WERI-Rb-1 (cell line): Measurements from ENCODE around the gene SVOP.

Experiments used
- DNase-seq: peaks from one replicate; pipeline ENCODE4 v3.0.0-alpha.2; 2020
- H3K27ac ChIP-seq: fragments of 250-450 bp; sonication (Bioruptor Pico); 2 replicates; pipeline ENCODE4 v1.5.1; 2020; ENCODE audit warnings: mild to moderate bottlenecking, moderate library complexity
- H3K27me3 ChIP-seq: fragments of 250-450 bp; sonication (Bioruptor Pico); 2 replicates; pipeline ENCODE4 v1.5.1; 2021; ENCODE audit warnings: mild to moderate bottlenecking, low read depth, moderate library complexity; ENCODE audit not compliant: insufficient read depth, severe bottlenecking
- H3K36me3 ChIP-seq: fragments of 250-450 bp; sonication (Bioruptor Pico); 2 replicates; pipeline ENCODE4 v1.5.1; 2020; ENCODE audit warnings: mild to moderate bottlenecking, moderate library complexity
- H3K4me3 ChIP-seq: 2 replicates; pipeline ENCODE4 v1.5.1; 2011; ENCODE audit warnings: low read depth, mild to moderate bottlenecking, control low read depth, low read length
- H3K9me3 ChIP-seq: fragments of 250-450 bp; sonication (Bioruptor Pico); 2 replicates; pipeline ENCODE4 v1.5.1; 2021; ENCODE audit warnings: mild to moderate bottlenecking, moderate library complexity; ENCODE audit not compliant: severe bottlenecking
- TF ChIP-seq, protein P1 (sequence below): IDR thresholded peaks from 2 replicates; pipeline ENCODE4 v1.5.1; 2011; ENCODE audit warnings: low read depth, mild to moderate bottlenecking, control low read depth, inconsistent platforms, low read length

SVOP gene

DNA sequence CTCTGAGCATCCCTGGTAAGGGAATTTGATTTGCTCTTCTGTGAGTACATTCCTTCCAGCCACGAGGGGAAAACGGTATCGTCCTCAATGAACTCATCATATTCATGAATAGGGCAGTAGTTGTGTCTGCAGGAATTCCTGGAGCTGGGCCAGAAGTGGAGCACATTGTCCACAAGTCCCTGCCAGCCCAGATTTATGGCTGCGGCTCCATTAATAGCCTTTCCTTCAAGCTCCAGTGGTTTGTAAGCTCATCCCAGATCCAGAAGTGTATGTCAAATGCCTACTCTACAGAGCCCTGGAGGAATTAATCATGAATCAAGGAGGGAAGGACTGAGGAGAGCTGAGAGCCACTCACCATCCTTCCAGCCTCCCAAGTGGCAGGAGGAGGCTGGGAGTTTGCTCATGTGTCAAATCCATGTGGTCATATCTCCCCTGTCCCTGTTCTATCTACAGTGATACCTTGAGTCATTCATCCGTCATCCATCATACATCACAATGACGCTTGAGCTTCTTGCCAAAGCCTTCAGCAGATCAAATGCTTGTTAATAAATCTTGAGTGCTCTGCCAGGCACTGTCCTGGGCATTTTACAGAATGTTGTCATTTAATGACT lies 65.5 kb downstream of the SVOP start:
- TF ChIP-seq, protein P1, sequence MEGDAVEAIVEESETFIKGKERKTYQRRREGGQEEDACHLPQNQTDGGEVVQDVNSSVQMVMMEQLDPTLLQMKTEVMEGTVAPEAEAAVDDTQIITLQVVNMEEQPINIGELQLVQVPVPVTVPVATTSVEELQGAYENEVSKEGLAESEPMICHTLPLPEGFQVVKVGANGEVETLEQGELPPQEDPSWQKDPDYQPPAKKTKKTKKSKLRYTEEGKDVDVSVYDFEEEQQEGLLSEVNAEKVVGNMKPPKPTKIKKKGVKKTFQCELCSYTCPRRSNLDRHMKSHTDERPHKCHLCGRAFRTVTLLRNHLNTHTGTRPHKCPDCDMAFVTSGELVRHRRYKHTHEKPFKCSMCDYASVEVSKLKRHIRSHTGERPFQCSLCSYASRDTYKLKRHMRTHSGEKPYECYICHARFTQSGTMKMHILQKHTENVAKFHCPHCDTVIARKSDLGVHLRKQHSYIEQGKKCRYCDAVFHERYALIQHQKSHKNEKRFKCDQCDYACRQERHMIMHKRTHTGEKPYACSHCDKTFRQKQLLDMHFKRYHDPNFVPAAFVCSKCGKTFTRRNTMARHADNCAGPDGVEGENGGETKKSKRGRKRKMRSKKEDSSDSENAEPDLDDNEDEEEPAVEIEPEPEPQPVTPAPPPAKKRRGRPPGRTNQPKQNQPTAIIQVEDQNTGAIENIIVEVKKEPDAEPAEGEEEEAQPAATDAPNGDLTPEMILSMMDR = no peak
- Histone ChIP-seq H3K36me3 (peaks cover 6% of the 10 kb centered on the region), H3K27ac (no peak overlapping the region), H3K27me3 (no peaks in the 10 kb centered on the region), H3K9me3 (no peaks in the 10 kb centered on the region), H3K4me3 (no peak overlapping the region)
- peak; percentile 85 for DNase-seq

DNA sequence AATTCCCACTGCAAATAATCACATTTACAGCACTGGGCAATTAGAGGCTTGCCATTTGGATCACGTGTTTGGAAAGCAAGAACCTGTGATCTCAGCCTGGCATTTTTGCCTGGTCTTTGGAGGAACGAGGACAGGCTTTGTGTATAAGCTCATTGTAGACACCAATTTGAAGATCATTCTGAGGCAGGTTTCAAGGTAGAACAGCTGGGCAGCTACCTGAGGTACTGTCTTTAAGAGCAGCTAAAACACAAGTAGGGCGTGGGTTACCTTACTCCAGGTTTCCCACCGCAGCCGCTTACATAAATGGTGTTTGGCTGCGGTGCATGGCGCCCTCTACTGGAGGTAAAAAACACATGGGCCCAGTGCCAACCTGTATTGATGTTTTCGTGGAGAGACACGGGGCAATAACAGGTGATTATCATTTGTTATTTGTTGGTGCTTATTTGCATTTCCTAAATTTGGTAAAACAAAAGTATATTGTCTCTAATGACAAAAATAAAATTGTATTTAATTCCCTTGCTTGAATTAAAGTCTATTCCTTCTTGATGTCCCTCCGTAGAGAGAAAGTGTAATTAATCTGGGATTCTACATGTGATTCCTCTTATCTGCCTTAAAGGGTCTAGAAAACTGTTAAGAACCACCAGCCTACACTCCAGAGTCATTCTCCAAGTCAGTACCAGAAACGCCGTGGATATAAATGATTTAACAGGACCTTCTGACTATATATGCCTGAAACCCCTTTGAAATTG lies 69.7 kb downstream of the SVOP start:
- peak; percentile 76 for DNase-seq
- Histone ChIP-seq H3K4me3 (no peak overlapping the region), H3K27ac (no peak overlapping the region)

DNA sequence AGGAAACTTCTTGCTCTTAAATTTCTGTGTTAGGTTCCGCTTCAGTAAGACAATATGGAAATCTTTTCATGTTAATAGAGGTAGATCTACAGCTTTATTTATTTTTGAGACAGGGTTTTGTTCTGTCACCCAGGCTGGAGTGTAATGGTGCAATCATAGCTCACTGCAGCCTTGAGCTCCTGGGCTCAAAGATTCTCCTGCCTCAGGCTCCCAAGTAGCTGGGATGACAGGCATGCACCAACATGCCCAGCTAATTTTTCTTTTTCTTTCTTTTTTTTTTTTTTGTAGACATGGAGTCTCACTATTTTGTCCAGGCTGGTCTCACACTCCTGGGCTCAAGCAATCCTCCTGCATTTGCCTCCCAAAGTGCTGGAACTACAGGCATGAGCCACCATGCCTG lies 70.9 kb downstream of the SVOP start:
- TF ChIP-seq, protein P1 = no peak
- DNase-seq = no peak
- H3K36me3 ChIP-seq = peaks cover 2% of the 10 kb centered on the region; the same call in 1 of the 2 replicates
- H3K27me3 ChIP-seq = no peaks in the 10 kb centered on the region
- no peak overlapping the region for H3K27ac ChIP-seq
- peaks cover 14% of the 10 kb centered on the region for H3K9me3 ChIP-seq
- H3K4me3 ChIP-seq = no peak overlapping the region

More for the DNA sequence above, 69.7 kb downstream of the SVOP start:
- H3K36me3 ChIP-seq = peaks cover 2% of the 10 kb centered on the region; the same call in 1 of the 2 replicates
- no peaks in the 10 kb centered on the region for H3K27me3 ChIP-seq
- TF ChIP-seq, protein P1 = peak; percentile 79
- peaks cover 10% of the 10 kb centered on the region for H3K9me3 ChIP-seq

DNA sequence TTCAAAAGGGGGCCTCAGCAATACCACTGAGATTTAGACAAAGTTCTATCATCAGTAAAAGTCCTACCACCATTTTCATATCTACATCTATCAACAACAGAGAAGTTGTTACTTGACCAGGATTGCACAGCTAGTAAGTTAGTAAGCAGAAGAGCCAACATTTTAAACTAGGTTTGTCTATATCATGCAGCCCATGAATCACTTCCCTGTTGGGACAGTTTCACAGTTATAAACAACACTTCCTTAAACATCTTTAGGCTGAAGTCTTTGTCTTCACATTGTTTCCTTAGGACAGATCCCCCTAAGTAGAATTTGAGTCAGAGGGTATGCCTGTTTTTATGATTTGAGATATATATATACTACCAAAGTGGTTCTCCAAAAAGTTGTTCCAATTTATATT lies 72.5 kb downstream of the SVOP start:
- no peak overlapping the region for H3K27ac ChIP-seq
- no peak for DNase-seq
- TF ChIP-seq, protein P1 = no peak
- peaks cover 14% of the 10 kb centered on the region for H3K9me3 ChIP-seq
- H3K36me3 ChIP-seq = peaks cover 2% of the 10 kb centered on the region; the same call in 1 of the 2 replicates
- no peaks in the 10 kb centered on the region for H3K27me3 ChIP-seq
- H3K4me3 ChIP-seq = no peak overlapping the region

DNA sequence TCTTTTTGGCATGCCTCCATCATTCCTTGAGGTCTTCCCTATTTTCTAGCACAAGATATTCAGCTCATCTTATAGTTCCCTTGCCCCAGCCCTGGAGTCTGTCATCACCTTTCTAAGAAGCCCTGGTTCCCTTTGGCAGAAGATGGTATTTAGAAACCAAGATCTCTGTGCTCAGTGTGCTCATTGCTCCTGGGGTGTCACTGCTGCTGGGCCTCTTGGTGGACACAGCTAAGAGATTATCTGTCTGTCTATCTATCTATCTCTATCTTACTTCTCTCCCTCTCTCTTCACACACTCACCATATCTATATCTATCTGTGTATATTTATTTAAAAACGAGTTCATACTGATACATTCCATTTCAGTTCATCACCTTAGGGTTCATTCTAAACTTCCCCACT lies 73.8 kb downstream of the SVOP start:
- Histone ChIP-seq H3K4me3 (no peak overlapping the region), H3K9me3 (peaks cover 14% of the 10 kb centered on the region), H3K27ac (no peak overlapping the region), H3K27me3 (no peaks in the 10 kb centered on the region), H3K36me3 (peaks cover 2% of the 10 kb centered on the region; the same call in 1 of the 2 replicates)
- TF ChIP-seq, protein P1 = no peak
- no peak for DNase-seq
